Endothelial cell of umbilical vein (primary cell): ENCODE data around the gene DSCAML1. TPM values are rescaled to one million over a fixed set of nuclear protein-coding genes. Genes with fewer than 3 reads are reported as not detected.

Experiments used
- BruUV-seq: library from RNA; stranded (reverse); fragments of 400-500 nt; replicated peaks from 2 replicates; lab custom pipeline; 2021; lab: Mats Ljungman, UMichigan
- CTCF ChIA-PET: fragments of 300-600, 350-600 bp; sonication (Branson Sonifier 250); formaldehyde crosslinking; loops from one replicate; lab custom pipeline; 2021; ENCODE audit warnings: antibody characterized with exemption, inconsistent platforms; lab: Charles Lee
- POLR2A ChIA-PET: fragments of 300-600, 350-600 bp; sonication (Branson Sonifier 250); formaldehyde crosslinking; loops from one replicate; lab custom pipeline; 2021; ENCODE audit warnings: antibody characterized with exemption, inconsistent platforms; lab: Charles Lee
- DNase-seq: peaks from one replicate; pipeline ENCODE4 v3.0.0-alpha.2; 2011; ENCODE audit warnings: low read depth, low spot score
- FAIRE-seq: peaks from 2 replicates; lab custom pipeline; 2011; peaks lifted over from hg19 to GRCh38; lab: Jason Lieb, UNC
- H2AFZ ChIP-seq: 2 replicates; pipeline ENCODE4 v1.6.0; 2012; ENCODE audit warnings: low read depth, low read length, control low read depth, inconsistent platforms
- H3K27ac ChIP-seq: 2 replicates; pipeline ENCODE4 v1.5.1; 2011; ENCODE audit warnings: low read depth, mild to moderate bottlenecking, control low read depth, low read length, moderate library complexity; ENCODE audit not compliant: insufficient read depth
- H3K27me3 ChIP-seq, 2 experiments: 2 replicates each; pipeline versions ENCODE4 v1.6.0 to v1.6.1; 2011; ENCODE audit warnings: low read length in 2 of 2, mixed read lengths in 1 of 2; ENCODE audit not compliant: control insufficient read depth in 2 of 2, insufficient read depth in 2 of 2
- H3K36me3 ChIP-seq, 2 experiments: 2 replicates in 1 of 2; 3 replicates in 1 of 2; pipeline ENCODE4 v1.5.1; 2011; ENCODE audit warnings: low read length in 2 of 2, mild to moderate bottlenecking in 1 of 2, moderate library complexity in 1 of 2; ENCODE audit not compliant: control insufficient read depth in 2 of 2, insufficient read depth in 2 of 2; ENCODE audit errors: extremely low read depth in 1 of 2
- H3K4me1 ChIP-seq: 3 replicates; pipeline ENCODE4 v1.5.1; 2011; ENCODE audit warnings: mild to moderate bottlenecking, low read length; ENCODE audit not compliant: control insufficient read depth, insufficient read depth; ENCODE audit errors: extremely low read depth
- H3K4me2 ChIP-seq: 2 replicates; pipeline ENCODE4 v1.6.1; 2011; ENCODE audit warnings: low read length, control low read depth, mixed read lengths; ENCODE audit not compliant: insufficient read depth
- H3K4me3 ChIP-seq, 3 experiments: fragments of 200-600 bp in 1 of 3; sonication (generic), shearing (Covaris generic) in 1 of 3; replicated peaks in 1 of 3; 2 replicates each; pipeline ENCODE4 v1.5.1; 2011 to 2016; ENCODE audit warnings: control low read depth in 3 of 3, low read length in 3 of 3, mild to moderate bottlenecking in 2 of 3, inconsistent platforms in 1 of 3, low read depth in 1 of 3, moderate library complexity in 1 of 3; ENCODE audit not compliant: insufficient read depth in 1 of 3
- H3K79me2 ChIP-seq: 2 replicates; pipeline ENCODE4 v1.6.0; 2012; ENCODE audit warnings: low read length, inconsistent platforms; ENCODE audit not compliant: control insufficient read depth, insufficient read depth
- H3K9ac ChIP-seq: replicated peaks from 2 replicates; pipeline ENCODE3; 2011; ENCODE audit warnings: low read length, control low read depth; ENCODE audit not compliant: insufficient read depth; ENCODE audit errors: extremely low read depth
- H3K9me1 ChIP-seq: replicated peaks from 3 replicates; pipeline ENCODE4 v1.6.0; 2011; ENCODE audit warnings: mild to moderate bottlenecking, low read length; ENCODE audit not compliant: control insufficient read depth, insufficient read depth; ENCODE audit errors: extremely low read depth
- H3K9me3 ChIP-seq: replicated peaks from 2 replicates; pipeline ENCODE4 v1.5.1; 2012; ENCODE audit warnings: low read length, inconsistent platforms; ENCODE audit not compliant: control insufficient read depth, insufficient read depth
- H4K20me1 ChIP-seq: replicated peaks from 2 replicates; pipeline ENCODE3; 2011; ENCODE audit warnings: mild to moderate bottlenecking, low read length; ENCODE audit not compliant: control insufficient read depth, insufficient read depth; ENCODE audit errors: extremely low read depth
- CTCF ChIP-seq, 2 donors: IDR thresholded peaks; 1 replicate in 1 of 2; 2 replicates in 1 of 2; pipeline ENCODE4 v1.5.1; 2011; ENCODE audit warnings: low read length in 2 of 2, mild to moderate bottlenecking in 2 of 2, moderate library complexity in 2 of 2, control low read depth in 1 of 2, inconsistent platforms in 1 of 2, low read depth in 1 of 2; ENCODE audit not compliant: insufficient read depth in 1 of 2; ENCODE audit errors: extremely low read depth in 1 of 2
- EZH2 ChIP-seq: IDR thresholded peaks from 2 replicates; pipeline ENCODE4 v1.6.1; 2012; ENCODE audit warnings: borderline replicate concordance, low read depth, mild to moderate bottlenecking, moderate library complexity, low read length, inconsistent platforms; ENCODE audit not compliant: severe bottlenecking
- FOS ChIP-seq: IDR thresholded peaks from 2 replicates; pipeline ENCODE4 v1.6.1; 2011; ENCODE audit warnings: mild to moderate bottlenecking, low read length, moderate library complexity, borderline replicate concordance; ENCODE audit not compliant: insufficient read depth
- GATA2 ChIP-seq: IDR thresholded peaks from 2 replicates; pipeline ENCODE4 v1.7.0; 2011; ENCODE audit warnings: low read depth, mild to moderate bottlenecking, moderate library complexity, mixed read lengths, low read length; ENCODE audit not compliant: insufficient read length, insufficient read depth
- JUN ChIP-seq: IDR thresholded peaks from 2 replicates; pipeline ENCODE4 v1.6.1; 2011; ENCODE audit warnings: borderline replicate concordance, low read depth; ENCODE audit not compliant: insufficient read length, insufficient read depth
- MAX ChIP-seq: IDR thresholded peaks from 2 replicates; pipeline ENCODE4 v1.6.1; 2011; ENCODE audit not compliant: insufficient read depth, insufficient read length
- MYC ChIP-seq: IDR thresholded peaks from one replicate; pipeline ENCODE4 v1.6.1; 2011; ENCODE audit warnings: mild to moderate bottlenecking, low read depth, low read length
- POLR2A ChIP-seq: IDR thresholded peaks from 2 replicates; pipeline ENCODE4 v1.6.1; 2012; ENCODE audit warnings: low read depth, mild to moderate bottlenecking, control low read depth, low read length
- POLR2AphosphoS5 ChIP-seq: IDR thresholded peaks from 2 replicates; pipeline ENCODE4 v1.6.1; 2012; ENCODE audit warnings: low read depth, mild to moderate bottlenecking, control low read depth, low read length, moderate library complexity; ENCODE audit not compliant: insufficient read depth
- dilution Hi-C: fragments of 300-500 bp; cut with MboI; formaldehyde crosslinking; loops from one replicate; pipeline ENCODE4 v1.15.0; 2019; ENCODE audit warnings: low sequenced_read_pairs; ENCODE audit not compliant: extremely low pct_ligation_motif_present
- intact Hi-C: fragments of 100-400 bp; cut with micrococcal nuclease; formaldehyde crosslinking; loops from one replicate; pipeline ENCODE4 v1.10.0; 2022
- polyA plus RNA-seq, 4 experiments: library from polyadenylated mRNA; depleted of rRNA in 3 of 4; stranded (reverse) in 3 of 4; unstranded in 1 of 4; fragments of >200 nt; gene quantifications; 2 replicates each; pipeline versions ENCODE4 v1.2.1 to v1.2.3, GENCODE V29; 2011 to 2012; ENCODE audit warnings: missing spikeins in 1 of 4
- total RNA-seq: library from RNA; stranded (reverse); gene quantifications from 2 replicates; pipeline ENCODE4 v1.2.3, GENCODE V29; 2021

Gene DSCAML1
- total and polyA plus RNA-seq, 2 donors (not counting 3 experiments of a cell fraction or from before 2014, with no cell fraction given): not detected

GRCh38 chr11:117625237-117625636 lies 171.8 kb downstream of the DSCAML1 start:
- H3K9me1 ChIP-seq: no peaks in the 10 kb centered on the region
- no peak overlapping the region for H3K9ac ChIP-seq
- intact Hi-C loops: no loop called here
- H3K36me3 ChIP-seq: no peaks in the 10 kb centered on the region
- FAIRE-seq (no peak), DNase-seq (no peak)
- H3K79me2 ChIP-seq: no peaks in the 10 kb centered on the region
- ChIA-PET CTCF (interaction anchor here (2.7 kb wide), 1 partner anchor 199 kb away, joined by 12 read pairs; no protein-coding TSS in a partner anchor), POLR2A (no interaction called here)
- no peaks in the 10 kb centered on the region for H3K27me3 ChIP-seq
- no peak overlapping the region for H3K4me3 ChIP-seq
- H4K20me1 ChIP-seq: no peaks in the 10 kb centered on the region
- dilution Hi-C loops: no loop called here
- no peak overlapping the region for H3K4me2 ChIP-seq
- no peaks in the 10 kb centered on the region for H3K9me3 ChIP-seq
- TF ChIP-seq CTCF (IDR thresholded peaks at IDR 0.05; ENCODE audit: extremely low read depth in 1 of 2, insufficient read depth in 1 of 2, low read depth in 1 of 2, low read length in 2 of 2) (no peak), POLR2A (no peak), MAX (no peak), POLR2AphosphoS5 (no peak), GATA2 (no peak), EZH2 (no peak), JUN (no peak), FOS (no peak), MYC (no peak)
- no peak overlapping the region for H3K27ac ChIP-seq
- no peak overlapping the region for H2AFZ ChIP-seq
- no TSS peak for BruUV-seq
- H3K4me1 ChIP-seq: no peaks in the 10 kb centered on the region
